GM18870 (cell line): Measurements from ENCODE around the gene CDKN2B-AS1.
"Not testable (repeated sequence)": the region's sequence is repeated elsewhere in the genome, so short reads cannot be mapped to it uniquely, and the experiment has no call there.

ENCODE experiments used
- ATAC-seq: cut with Tn5 transposase; IDR thresholded peaks from one replicate; pipeline ENCODE4 v1.9.1; 2021; ENCODE audit warnings: moderate library complexity; ENCODE audit not compliant: unreplicated experiment

The CDKN2B-AS1 gene

DNA sequence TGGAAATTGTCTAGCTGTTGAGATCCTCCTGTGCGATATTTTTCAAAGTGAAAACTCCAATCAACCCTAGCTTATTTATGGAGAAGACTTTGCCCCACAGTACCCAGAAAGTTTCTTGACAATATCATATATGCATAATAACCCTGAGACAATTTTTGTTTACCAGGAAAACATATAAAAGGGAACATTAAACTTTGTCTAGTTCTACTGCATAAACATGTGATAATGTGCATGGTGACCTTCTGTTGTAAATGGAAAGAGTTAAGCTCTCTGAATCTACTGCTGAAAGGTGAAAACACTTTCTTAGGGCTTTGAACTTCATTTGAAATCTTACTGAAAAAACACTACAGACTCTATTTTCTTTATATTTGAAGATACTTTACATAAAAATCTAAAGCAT is 46.8 kb downstream of the CDKN2B-AS1 start:
- no peak for ATAC-seq

DNA sequence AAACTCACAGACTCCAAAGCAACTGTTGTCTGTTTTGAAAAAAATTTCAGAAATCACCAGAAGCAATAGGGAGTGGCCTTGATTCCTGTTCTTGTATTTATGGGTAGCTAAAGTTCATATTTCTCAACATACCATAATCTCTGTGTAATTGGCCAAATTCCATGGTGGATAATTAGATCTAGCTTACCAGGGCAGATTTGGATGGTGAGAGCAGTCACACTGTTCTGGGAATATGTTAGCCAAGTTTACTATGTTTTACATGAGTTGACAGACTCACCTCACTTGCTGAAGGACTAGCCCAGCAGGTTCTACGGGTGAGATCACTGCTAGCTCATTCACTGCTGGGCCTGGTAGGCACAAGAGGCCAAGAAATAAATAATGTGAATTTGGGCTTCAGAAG is 47.2 kb downstream of the CDKN2B-AS1 start:
- no peak for ATAC-seq

DNA sequence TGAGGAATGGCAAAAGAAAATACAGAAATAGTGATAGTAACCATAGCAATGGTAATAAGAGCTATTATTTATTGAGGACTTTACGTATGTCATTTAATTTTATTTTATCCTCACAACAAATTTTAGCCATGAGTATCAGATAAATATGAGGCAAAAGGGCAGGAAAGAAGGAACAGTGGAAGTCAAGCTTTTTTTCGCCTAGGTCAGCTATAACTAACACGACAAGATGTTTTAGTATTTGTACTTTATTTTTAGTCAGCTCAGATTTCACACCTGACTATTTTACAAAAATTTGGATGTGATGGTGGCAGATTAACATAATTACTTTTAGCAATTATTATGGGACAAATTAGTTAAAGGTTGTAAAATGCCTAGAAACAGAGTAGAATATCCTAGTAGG is 49.3 kb downstream of the CDKN2B-AS1 start:
- ATAC-seq: no peak

- ATAC-seq: no peak
These were observed 50.0 kb downstream of the CDKN2B-AS1 start for GRCh38 chr9:22044583-22044982.

GRCh38 chr9:22045423-22045822 is 50.8 kb downstream of the CDKN2B-AS1 start:
- no peak for ATAC-seq

DNA sequence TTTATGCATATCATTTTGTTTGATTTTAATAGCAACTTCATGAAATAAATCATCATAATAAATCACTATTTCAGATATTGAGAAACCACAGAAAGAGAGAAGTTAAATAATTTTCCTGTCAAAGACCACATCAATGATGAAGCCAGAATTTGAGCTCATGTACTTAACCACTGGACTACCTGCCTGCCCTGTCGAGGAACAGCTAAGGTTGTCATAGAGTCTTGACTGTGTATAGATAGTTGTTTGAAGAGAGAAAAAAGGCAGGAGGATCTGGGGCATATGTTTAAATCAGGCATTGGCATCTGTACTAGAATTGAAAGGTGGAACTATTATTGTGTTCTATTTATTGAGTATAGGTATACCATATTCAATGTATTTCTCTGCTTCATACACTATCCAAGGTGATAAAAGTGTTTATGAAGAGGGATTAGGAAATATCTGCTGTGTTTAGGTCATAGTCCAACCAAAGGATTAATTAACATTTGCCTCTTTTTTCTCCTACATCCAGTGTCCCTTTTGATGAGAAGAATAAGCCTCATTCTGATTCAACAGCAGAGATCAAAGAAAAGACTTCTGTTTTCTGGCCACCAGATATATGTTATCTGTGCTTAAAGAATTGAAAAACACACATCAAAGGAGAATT is 51.8 kb downstream of the CDKN2B-AS1 start:
- ATAC-seq: no peak

DNA sequence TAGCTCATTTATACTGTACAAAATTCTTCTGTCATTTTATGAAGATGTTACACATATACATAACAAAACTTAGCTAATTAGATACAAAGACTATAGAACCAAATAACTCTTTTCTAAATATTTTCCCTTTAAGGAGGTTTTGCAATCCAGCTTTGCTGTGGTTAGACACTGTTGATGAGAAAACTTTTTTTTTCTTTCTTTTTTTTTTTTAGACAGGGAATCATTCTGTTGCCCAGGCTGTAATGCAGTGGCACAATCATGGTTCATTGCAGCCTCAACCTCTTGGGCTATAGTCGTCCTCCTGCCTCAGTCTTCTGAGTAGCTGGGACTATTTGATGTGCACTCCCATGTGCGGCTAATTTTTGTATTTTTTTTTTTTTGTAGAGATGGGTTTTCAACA is 53.0 kb downstream of the CDKN2B-AS1 start:
- no peak for ATAC-seq

DNA sequence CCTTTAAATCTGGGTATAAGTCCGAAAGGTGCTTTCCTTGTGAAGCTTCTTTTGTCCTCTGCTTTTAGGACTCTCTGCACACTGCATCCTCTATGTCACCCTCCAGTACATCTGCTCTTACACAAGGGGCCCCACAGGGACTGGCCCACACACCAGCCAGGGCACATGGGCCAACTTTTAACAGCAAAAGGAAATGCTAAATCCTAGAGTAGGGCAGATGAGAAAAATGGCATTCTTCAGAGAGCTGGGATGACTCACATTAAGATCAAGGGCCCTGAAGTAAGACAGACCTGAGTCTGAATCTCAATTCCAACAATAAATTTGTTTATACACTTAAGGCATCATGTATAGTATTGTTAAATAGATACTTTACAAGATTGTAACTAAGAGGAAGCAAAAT is 54.8 kb downstream of the CDKN2B-AS1 start:
- ATAC-seq: no peak

DNA sequence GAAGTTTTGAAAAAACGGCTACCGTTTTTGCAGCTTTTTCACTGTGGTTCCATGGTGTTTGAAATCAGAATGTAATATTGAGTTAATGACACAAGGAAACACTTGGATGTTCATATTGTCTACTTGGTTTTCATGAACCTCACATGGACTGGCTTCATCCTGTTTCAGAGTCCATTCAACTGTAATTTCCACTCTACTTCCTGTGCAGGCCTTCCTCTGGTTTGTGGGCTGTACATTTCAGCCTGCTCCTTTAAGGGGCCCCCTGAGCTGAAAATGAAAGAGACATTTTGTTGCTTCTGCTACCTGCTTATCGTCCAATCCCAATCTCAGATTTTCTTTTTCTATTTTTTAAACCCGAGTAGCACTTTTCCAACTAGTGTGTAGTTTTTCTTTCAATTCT is 56.3 kb downstream of the CDKN2B-AS1 start:
- peak; percentile 73 for ATAC-seq

DNA sequence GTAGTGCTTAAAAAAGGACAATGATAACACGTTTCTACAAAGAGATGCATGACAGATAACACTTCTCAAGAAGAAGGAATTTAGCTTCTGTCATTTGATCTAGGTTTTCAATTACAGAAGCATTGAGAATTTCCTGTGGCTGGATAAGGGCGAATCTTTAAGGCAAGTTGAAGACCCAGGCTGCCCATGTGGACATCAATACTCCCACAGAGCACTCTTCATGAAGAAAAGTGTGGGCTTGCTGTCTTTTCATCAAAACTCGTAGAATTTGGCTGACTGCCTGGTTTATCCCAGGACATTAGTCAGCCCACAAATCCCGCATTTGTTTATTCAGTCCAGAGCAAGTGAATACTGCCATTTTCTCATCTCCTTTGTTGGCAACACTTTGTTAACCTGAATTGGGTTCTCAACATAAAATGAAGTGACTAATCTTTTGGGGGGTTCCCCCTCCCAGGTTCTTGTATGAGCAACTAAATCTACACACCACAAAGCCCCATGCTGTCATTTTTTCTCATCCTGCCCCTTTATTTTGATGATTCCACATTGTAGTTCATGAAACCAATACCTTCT is 57.9 kb downstream of the CDKN2B-AS1 start:
- ATAC-seq: no peak

- ATAC-seq: no peak
These were observed 58.6 kb downstream of the CDKN2B-AS1 start for GRCh38 chr9:22053178-22053577.

GRCh38 chr9:22054076-22054475 is 59.5 kb downstream of the CDKN2B-AS1 start:
- ATAC-seq: no peak

DNA sequence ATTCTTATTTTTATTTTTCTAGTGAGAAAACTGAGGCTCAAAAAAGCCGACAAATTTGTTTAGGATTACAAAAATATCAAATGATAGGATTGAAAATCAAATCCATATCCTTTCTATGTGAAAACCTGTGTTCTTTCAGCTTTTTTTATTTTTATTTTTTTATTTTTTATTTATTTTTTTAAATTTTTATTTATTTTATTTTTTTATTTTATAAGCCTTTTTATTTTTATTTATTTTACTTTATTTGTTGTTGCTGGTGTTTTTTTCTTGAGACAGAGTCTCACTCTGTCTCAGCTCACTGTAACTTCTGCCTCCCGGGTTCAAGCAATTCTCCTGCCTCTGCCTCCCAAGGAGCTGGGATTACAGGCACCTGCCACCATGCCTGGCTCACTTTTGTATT is 59.9 kb downstream of the CDKN2B-AS1 start:
- no peak for ATAC-seq

GRCh38 chr9:22055090-22055489 is 60.5 kb downstream of the CDKN2B-AS1 start:
- ATAC-seq: no peak

DNA sequence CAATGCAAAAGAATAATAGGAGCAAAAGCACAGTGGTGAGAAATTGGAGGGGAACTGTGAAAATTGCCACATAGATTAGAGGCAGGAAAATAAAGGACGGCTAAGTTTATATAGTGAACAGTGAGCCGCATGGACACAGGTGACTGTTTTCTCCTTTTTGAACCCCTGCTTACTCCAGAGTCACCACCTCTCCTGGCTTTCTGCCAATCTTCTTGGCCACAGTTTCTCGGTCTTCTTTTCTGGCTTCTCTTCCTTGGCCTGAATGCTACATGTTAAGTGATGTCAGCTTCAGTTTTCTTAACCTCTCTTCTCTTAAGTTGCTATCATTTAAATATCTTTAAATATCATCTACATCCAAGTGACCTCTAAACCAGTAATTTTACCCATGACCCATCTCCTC is 61.8 kb downstream of the CDKN2B-AS1 start:
- ATAC-seq: no peak

DNA sequence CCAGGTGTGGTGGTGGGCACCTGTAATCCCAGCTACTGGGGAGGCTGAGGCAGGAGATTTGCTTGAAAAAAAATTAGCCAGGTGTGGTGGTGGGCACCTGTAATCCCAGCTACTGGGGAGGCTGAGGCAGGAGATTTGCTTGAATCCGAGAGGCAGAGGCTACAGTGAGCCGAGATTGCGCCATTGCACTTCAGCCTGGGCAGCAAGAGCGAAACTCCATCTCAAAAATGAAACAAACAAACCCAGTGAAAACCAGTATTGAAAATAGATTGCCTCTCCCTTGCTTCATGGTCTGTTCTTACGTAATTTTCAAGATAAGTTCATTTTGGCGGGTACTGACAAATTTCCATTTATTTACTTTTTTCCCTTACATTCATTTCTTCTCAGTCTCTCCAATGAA is 63.4 kb downstream of the CDKN2B-AS1 start:
- not testable (repeated sequence) for ATAC-seq

GRCh38 chr9:22060831-22061383 is 66.3 kb downstream of the CDKN2B-AS1 start:
- ATAC-seq: no peak

GRCh38 chr9:22064957-22065356 is 70.4 kb downstream of the CDKN2B-AS1 start:
- no peak for ATAC-seq

- ATAC-seq: no peak
These were observed 71.0 kb downstream of the CDKN2B-AS1 start for GRCh38 chr9:22065431-22066200.

DNA sequence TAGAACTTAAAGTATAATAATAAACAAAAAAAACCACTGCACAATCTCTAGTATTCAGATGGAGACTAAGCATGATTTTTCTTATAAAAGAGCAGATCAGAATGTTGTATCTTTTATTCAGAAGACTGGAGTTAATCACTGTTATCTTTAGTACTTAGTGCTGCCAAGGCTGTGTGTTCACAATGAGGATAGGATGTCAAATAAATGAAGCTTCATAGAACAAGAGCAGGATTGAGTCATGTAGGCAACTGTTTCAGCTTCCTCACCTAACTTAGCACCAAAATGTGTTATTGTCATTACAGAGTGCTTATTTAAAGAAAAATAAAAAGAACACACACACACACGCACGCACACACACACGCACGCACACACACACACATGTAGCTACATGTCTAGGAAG is 72.6 kb downstream of the CDKN2B-AS1 start:
- ATAC-seq: no peak

DNA sequence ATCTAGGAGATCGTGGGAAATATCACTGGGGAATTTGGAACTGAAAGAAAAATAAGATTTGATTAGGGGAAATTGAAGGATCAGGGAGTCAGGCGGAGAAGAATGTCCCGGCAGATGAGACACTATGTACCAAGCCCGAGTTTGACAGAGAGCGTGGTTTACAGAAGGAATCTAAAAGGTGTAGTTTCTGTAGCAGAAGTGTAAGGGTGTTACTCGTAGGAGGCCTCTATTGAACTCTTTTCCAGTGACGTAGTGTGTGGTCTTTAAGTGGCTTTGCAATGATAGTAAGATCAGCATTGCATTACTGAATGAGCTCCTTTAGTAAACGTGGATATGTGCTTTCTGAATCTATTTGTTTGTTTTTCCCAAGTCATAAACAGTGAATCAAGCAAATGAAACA is 73.8 kb downstream of the CDKN2B-AS1 start:
- no peak for ATAC-seq

DNA sequence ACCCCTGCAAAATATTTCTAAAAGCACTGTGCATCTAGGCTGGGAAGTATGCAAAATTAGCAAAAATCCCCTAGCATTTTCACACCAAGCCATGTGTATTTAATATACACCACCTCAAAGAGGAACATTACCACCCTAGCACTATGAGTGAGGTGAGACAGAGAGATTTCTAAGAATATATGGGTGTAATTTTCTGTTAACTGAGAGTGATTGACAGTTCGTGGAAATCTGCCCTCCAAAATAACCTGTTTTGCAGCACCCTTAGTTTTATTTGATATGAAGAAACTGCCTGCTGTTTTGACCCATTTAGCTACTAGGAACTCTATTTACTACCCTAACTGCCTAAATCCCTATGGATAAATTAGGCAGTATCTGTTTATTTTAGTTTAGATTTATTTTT is 78.8 kb downstream of the CDKN2B-AS1 start:
- no peak for ATAC-seq
